Karpas-422 (cell line): Measurements from ENCODE around the gene CDCP1. TPM values are rescaled to one million over a fixed set of nuclear protein-coding genes. Genes with fewer than 3 reads are reported as not detected.
A peak's percentile ranks its signal among the peaks of the same experiment; 100 is the strongest.
"Not testable (repeated sequence)": the region's sequence is repeated elsewhere in the genome, so short reads cannot be mapped to it uniquely, and the experiment has no call there.

Experiments
- DNase-seq: peaks from one replicate; pipeline ENCODE4 v3.0.0-alpha.2; 2015
- H2AFZ ChIP-seq: fragments of 200-600 bp; sonication (generic); 2 replicates; pipeline ENCODE4 v1.6.1; 2014; ENCODE audit warnings: antibody characterized with exemption, low read length, mixed read lengths
- H3K27ac ChIP-seq: fragments of 200-600 bp; sonication (generic); 2 replicates; pipeline ENCODE4 v1.5.1; 2014; ENCODE audit warnings: mild to moderate bottlenecking, low read length, moderate library complexity
- H3K27me3 ChIP-seq: fragments of 200-600 bp; sonication (generic); 2 replicates; pipeline ENCODE4 v1.6.1; 2014; ENCODE audit warnings: low read length, mixed read lengths
- H3K36me3 ChIP-seq: fragments of 200-600 bp; sonication (generic); 2 replicates; pipeline ENCODE4 v1.6.1; 2014; ENCODE audit warnings: low read length, mixed read lengths; ENCODE audit not compliant: insufficient read depth
- H3K4me1 ChIP-seq: fragments of 200-600 bp; sonication (generic); 2 replicates; pipeline ENCODE4 v1.6.1; 2014; ENCODE audit warnings: mild to moderate bottlenecking, low read length, mixed read lengths
- H3K4me2 ChIP-seq: fragments of 200-600 bp; sonication (generic); 2 replicates; pipeline ENCODE4 v1.6.1; 2014; ENCODE audit warnings: low read length, low read depth, mild to moderate bottlenecking; ENCODE audit not compliant: poor library complexity, severe bottlenecking
- H3K4me3 ChIP-seq: fragments of 200-600 bp; sonication (generic); 2 replicates; pipeline ENCODE4 v1.5.1; 2014; ENCODE audit warnings: mild to moderate bottlenecking, antibody characterized with exemption, low read length, mixed read lengths
- H3K79me2 ChIP-seq: fragments of 200-600 bp; sonication (generic); 2 replicates; pipeline ENCODE4 v1.6.1; 2014; ENCODE audit warnings: mild to moderate bottlenecking, low read length, mixed read lengths
- H3K9ac ChIP-seq: fragments of 200-600 bp; sonication (generic); 2 replicates; pipeline ENCODE4 v1.6.0; 2014; ENCODE audit warnings: low read length
- H3K9me2 ChIP-seq: fragments of 200-600 bp; sonication (generic), shearing (Covaris generic); replicated peaks from 2 replicates; pipeline ENCODE4 v1.6.0; 2014; ENCODE audit warnings: mild to moderate bottlenecking, low read length, moderate library complexity; ENCODE audit not compliant: insufficient read depth
- H3K9me3 ChIP-seq: fragments of 300-700, 200-600 bp; sonication (generic); 2 replicates; pipeline ENCODE4 v1.6.1; 2014; ENCODE audit warnings: low read length, mixed read lengths
- H4K20me1 ChIP-seq: fragments of 200-600 bp; sonication (generic); 2 replicates; pipeline ENCODE4 v1.6.1; 2014; ENCODE audit warnings: mild to moderate bottlenecking, antibody characterized with exemption, low read length, low read depth; ENCODE audit not compliant: insufficient read depth
- total RNA-seq: library from RNA; depleted of rRNA; stranded (reverse); fragments of >200 nt; shearing (Covaris generic); gene quantifications from 2 replicates; pipeline ENCODE4 v1.2.3, GENCODE V29; 2014; ENCODE audit warnings: low replicate concordance

Gene CDCP1
- total RNA-seq, 1 experiment from 2014 or later, result not detected

GRCh38 chr3:45083023-45083422 is 63.2 kb downstream of the CDCP1 start:
- no peaks in the 10 kb centered on the region for H3K9me2 ChIP-seq
- H3K4me1 ChIP-seq, result peaks cover 11% of the 10 kb centered on the region
- no peak for DNase-seq
- no peak overlapping the region for H3K27ac ChIP-seq
- H3K4me3 ChIP-seq, result no peak overlapping the region
- H2AFZ ChIP-seq, result no peak overlapping the region
- H3K9me3 ChIP-seq, result no peaks in the 10 kb centered on the region
- no peaks in the 10 kb centered on the region for H3K36me3 ChIP-seq
- no peak overlapping the region for H3K9ac ChIP-seq
- no peaks in the 10 kb centered on the region for H4K20me1 ChIP-seq
- H3K27me3 ChIP-seq, result no peaks in the 10 kb centered on the region
- no peak overlapping the region for H3K4me2 ChIP-seq
- no peaks in the 10 kb centered on the region for H3K79me2 ChIP-seq

- H3K4me2 ChIP-seq, result no peak overlapping the region
- H3K27me3 ChIP-seq, result no peaks in the 10 kb centered on the region
- H3K9ac ChIP-seq, result no peak overlapping the region
- no peaks in the 10 kb centered on the region for H3K36me3 ChIP-seq
- no peaks in the 10 kb centered on the region for H3K9me3 ChIP-seq
- no peak for DNase-seq
- no peak overlapping the region for H3K27ac ChIP-seq
- H3K4me3 ChIP-seq, result no peak overlapping the region
- no peaks in the 10 kb centered on the region for H4K20me1 ChIP-seq
- H3K9me2 ChIP-seq, result no peaks in the 10 kb centered on the region
- peaks cover 16% of the 10 kb centered on the region for H3K4me1 ChIP-seq
- no peaks in the 10 kb centered on the region for H3K79me2 ChIP-seq
- H2AFZ ChIP-seq, result no peak overlapping the region
Measured at GRCh38 chr3:45082142-45082538, 64.0 kb downstream of the CDCP1 start.

GRCh38 chr3:45081506-45082141 is 64.6 kb downstream of the CDCP1 start:
- Histone ChIP-seq H3K27me3 (no peaks in the 10 kb centered on the region), H3K9me2 (no peaks in the 10 kb centered on the region), H3K27ac (no peak overlapping the region), H3K4me3 (no peak overlapping the region), H3K9me3 (no peaks in the 10 kb centered on the region), H3K9ac (no peak overlapping the region), H3K4me1 (peaks cover 21% of the 10 kb centered on the region), H3K4me2 (no peak overlapping the region), H3K79me2 (no peaks in the 10 kb centered on the region), H3K36me3 (no peaks in the 10 kb centered on the region), H4K20me1 (no peaks in the 10 kb centered on the region), H2AFZ (no peak overlapping the region)
- no peak for DNase-seq

GRCh38 chr3:45080824-45081223 is 65.4 kb downstream of the CDCP1 start:
- Histone ChIP-seq H3K27ac (no peak overlapping the region), H3K4me1 (peaks cover 28% of the 10 kb centered on the region), H3K36me3 (no peaks in the 10 kb centered on the region), H3K9me3 (no peaks in the 10 kb centered on the region), H3K4me3 (no peak overlapping the region), H3K4me2 (no peak overlapping the region), H3K79me2 (no peaks in the 10 kb centered on the region), H4K20me1 (no peaks in the 10 kb centered on the region), H2AFZ (no peak overlapping the region), H3K27me3 (no peaks in the 10 kb centered on the region), H3K9me2 (no peaks in the 10 kb centered on the region), H3K9ac (no peak overlapping the region)
- no peak for DNase-seq

- Histone ChIP-seq H3K36me3 (no peaks in the 10 kb centered on the region), H3K9me3 (no peaks in the 10 kb centered on the region), H3K4me1 (peaks cover 32% of the 10 kb centered on the region), H3K4me3 (no peak overlapping the region), H3K9me2 (no peaks in the 10 kb centered on the region), H3K9ac (no peak overlapping the region), H4K20me1 (no peaks in the 10 kb centered on the region), H3K27me3 (no peaks in the 10 kb centered on the region), H3K4me2 (no peak overlapping the region), H3K27ac (no peak overlapping the region), H3K79me2 (no peaks in the 10 kb centered on the region), H2AFZ (peak overlapping the region; percentile 55; the same call in 1 of the 2 replicates)
- DNase-seq, result no peak
Measured at GRCh38 chr3:45079715-45080114, 66.5 kb downstream of the CDCP1 start.

DNA sequence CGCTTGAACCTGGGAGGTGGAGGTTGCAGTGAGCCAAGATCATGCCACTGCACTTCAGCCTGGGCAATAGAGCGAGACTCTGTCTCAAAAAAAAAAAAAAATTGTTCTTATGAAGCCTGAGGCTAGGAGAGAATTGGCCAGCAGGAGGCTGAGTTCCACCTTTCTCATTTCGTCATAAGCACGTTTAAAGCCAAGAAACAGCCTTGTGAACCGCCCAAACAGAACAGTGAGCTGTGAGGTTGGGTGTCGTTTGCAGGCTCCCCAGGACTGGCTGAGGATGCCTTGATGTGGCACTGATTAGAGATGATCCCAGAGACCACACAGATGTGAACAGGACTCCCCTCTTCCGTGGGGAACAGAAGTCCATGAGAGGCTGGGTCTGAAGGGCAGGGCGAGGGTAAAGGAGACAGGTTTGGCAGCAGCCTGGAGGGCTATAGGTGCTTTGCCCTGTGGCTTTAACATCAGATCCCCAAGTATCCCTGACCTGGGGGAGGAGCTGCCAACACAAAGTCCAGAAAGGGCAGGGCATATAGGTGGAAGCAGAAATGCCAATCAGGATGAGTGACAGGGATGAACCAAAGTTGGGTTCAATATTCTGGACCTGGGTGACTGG is 67.2 kb downstream of the CDCP1 start:
- no peak overlapping the region for H3K27ac ChIP-seq
- H3K79me2 ChIP-seq, result no peaks in the 10 kb centered on the region
- no peak overlapping the region for H3K4me3 ChIP-seq
- peak; percentile 63 for DNase-seq
- 0 out of 2 replicates have a peak overlapping the region, but pooled peaks have one; percentile 55 for H2AFZ ChIP-seq
- no peaks in the 10 kb centered on the region for H3K9me2 ChIP-seq
- H3K4me2 ChIP-seq, result no peak overlapping the region
- peaks cover 32% of the 10 kb centered on the region for H3K4me1 ChIP-seq
- no peak overlapping the region for H3K9ac ChIP-seq
- no peaks in the 10 kb centered on the region for H3K27me3 ChIP-seq
- H3K36me3 ChIP-seq, result no peaks in the 10 kb centered on the region
- no peaks in the 10 kb centered on the region for H3K9me3 ChIP-seq
- H4K20me1 ChIP-seq, result no peaks in the 10 kb centered on the region

GRCh38 chr3:45078256-45078655 is 67.9 kb downstream of the CDCP1 start:
- H3K9ac ChIP-seq, H3K9me3 ChIP-seq, H3K4me2 ChIP-seq, H3K27me3 ChIP-seq, H3K9me2 ChIP-seq, H2AFZ ChIP-seq, H3K79me2 ChIP-seq, H4K20me1 ChIP-seq, H3K36me3 ChIP-seq, DNase-seq, H3K4me3 ChIP-seq, H3K27ac ChIP-seq: not testable (repeated sequence)
- peaks cover 32% of the 10 kb centered on the region for H3K4me1 ChIP-seq

- DNase-seq, result peak; percentile 54
- H4K20me1 ChIP-seq, result no peaks in the 10 kb centered on the region
- no peaks in the 10 kb centered on the region for H3K79me2 ChIP-seq
- H2AFZ ChIP-seq, result no peak overlapping the region
- H3K27me3 ChIP-seq, result no peaks in the 10 kb centered on the region
- no peaks in the 10 kb centered on the region for H3K9me2 ChIP-seq
- H3K4me1 ChIP-seq, result peaks cover 32% of the 10 kb centered on the region
- H3K36me3 ChIP-seq, result no peaks in the 10 kb centered on the region
- no peak overlapping the region for H3K4me3 ChIP-seq
- no peak overlapping the region for H3K9ac ChIP-seq
- H3K9me3 ChIP-seq, result no peaks in the 10 kb centered on the region
- H3K4me2 ChIP-seq, result no peak overlapping the region
- H3K27ac ChIP-seq, result no peak overlapping the region
Measured at GRCh38 chr3:45075821-45076625, 70.2 kb downstream of the CDCP1 start.
